ENCODE measurements around the gene TTC39A. TPM values are rescaled to one million over a fixed set of nuclear protein-coding genes. Genes with fewer than 3 reads are reported as not detected.
A peak's percentile ranks its signal among the peaks of the same experiment; 100 is the strongest.

TTC39A gene
- total and polyA plus RNA-seq, 2 of the 13 experiments (the other 11 are each of a cell fraction or from before 2014, with no cell fraction given), result 0.33 to 1.5 TPM

DNA sequence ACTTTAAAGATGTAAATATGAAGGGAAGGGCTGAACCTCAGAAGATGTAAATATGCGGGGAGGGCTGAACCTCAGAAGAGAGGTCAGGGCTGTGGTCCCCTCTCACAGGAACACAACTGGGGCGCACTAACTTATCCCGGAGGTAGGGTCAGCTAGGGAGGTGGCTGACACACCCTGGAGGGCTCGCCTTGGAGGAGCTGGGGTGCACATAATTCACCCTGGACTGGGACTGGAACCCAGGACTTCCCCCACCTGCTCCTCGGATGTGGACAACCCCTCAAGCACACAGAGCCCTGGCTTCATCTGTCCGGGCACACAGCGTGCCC, 13.9 kb upstream of the TTC39A start:
- DNase-seq (ENCODE audit: low spot score), result no peak
- Histone ChIP-seq H3K27ac (ENCODE audit: extremely low read length, insufficient read depth, low read length) (no peak overlapping the region), H4K20me1 (ENCODE audit: insufficient read depth, low read length) (no peaks in the 10 kb centered on the region), H3K4me1 (ENCODE audit: insufficient read depth, low read length) (peaks cover 13% of the 10 kb centered on the region), H3K79me2 (ENCODE audit: insufficient read depth, low read length) (no peaks in the 10 kb centered on the region), H3K4me3 (replicated peaks in 1 of 3; ENCODE audit: insufficient read depth in 1 of 3, low read depth in 2 of 3, low read length in 3 of 3) (peak overlapping the region in 1 of 3 experiments; percentile 77; a peak in 2 of 6 replicates), H3K9ac (ENCODE audit: insufficient read depth, low read depth, low read length) (no peak overlapping the region), H3K36me3 (replicated peaks in 1 of 2; ENCODE audit: control insufficient read depth in 1 of 2, insufficient read depth in 2 of 2, low read length in 2 of 2) (no peaks in the 10 kb centered on the region), H3K4me2 (ENCODE audit: low read depth, low read length) (peak overlapping the region; percentile 88), H2AFZ (ENCODE audit: low read length) (no peak overlapping the region), H3K9me3 (ENCODE audit: low read length) (no peaks in the 10 kb centered on the region), H3K27me3 (ENCODE audit: control insufficient read depth in 1 of 2, insufficient read depth in 2 of 2, low read length in 2 of 2) (peaks cover 5 to 34% of the 10 kb centered on the region in 2 experiments; a peak in 4 of 5 replicates)
- WGBS (ENCODE audit: low lambda C conversion rate), result 95% methylated on average over 4 of the region's 7 CpGs
- no TSS peak for BruUV-seq (replicated peaks)
- ATAC-seq, result no peak
- in situ Hi-C loops (cut with HindIII; ENCODE audit: extremely low pct_ligation_motif_present, low pct_unique_long_range_greater_than_20kb), result no loop called here
- FAIRE-seq, result no peak
- ChIA-PET CTCF (ENCODE audit: low intra/inter-chr PET ratio, low total read pairs) (no interaction called here), POLR2A (no interaction called here)
- TF ChIP-seq SIN3B (IDR thresholded peaks at IDR 0.05; ENCODE audit: low read length) (no peak), ZNF792 (CRISPR knock-in tag; IDR thresholded peaks at IDR 0.05) (no peak)
- TF ChIP-seq, protein P1, sequence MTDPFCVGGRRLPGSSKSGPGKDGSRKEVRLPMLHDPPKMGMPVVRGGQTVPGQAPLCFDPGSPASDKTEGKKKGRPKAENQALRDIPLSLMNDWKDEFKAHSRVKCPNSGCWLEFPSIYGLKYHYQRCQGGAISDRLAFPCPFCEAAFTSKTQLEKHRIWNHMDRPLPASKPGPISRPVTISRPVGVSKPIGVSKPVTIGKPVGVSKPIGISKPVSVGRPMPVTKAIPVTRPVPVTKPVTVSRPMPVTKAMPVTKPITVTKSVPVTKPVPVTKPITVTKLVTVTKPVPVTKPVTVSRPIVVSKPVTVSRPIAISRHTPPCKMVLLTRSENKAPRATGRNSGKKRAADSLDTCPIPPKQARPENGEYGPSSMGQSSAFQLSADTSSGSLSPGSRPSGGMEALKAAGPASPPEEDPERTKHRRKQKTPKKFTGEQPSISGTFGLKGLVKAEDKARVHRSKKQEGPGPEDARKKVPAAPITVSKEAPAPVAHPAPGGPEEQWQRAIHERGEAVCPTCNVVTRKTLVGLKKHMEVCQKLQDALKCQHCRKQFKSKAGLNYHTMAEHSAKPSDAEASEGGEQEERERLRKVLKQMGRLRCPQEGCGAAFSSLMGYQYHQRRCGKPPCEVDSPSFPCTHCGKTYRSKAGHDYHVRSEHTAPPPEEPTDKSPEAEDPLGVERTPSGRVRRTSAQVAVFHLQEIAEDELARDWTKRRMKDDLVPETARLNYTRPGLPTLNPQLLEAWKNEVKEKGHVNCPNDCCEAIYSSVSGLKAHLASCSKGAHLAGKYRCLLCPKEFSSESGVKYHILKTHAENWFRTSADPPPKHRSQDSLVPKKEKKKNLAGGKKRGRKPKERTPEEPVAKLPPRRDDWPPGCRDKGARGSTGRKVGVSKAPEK (CRISPR knock-in tag; IDR thresholded peaks at IDR 0.05; ENCODE audit: borderline replicate concordance), result no peak
- TF ChIP-seq, protein P2, sequence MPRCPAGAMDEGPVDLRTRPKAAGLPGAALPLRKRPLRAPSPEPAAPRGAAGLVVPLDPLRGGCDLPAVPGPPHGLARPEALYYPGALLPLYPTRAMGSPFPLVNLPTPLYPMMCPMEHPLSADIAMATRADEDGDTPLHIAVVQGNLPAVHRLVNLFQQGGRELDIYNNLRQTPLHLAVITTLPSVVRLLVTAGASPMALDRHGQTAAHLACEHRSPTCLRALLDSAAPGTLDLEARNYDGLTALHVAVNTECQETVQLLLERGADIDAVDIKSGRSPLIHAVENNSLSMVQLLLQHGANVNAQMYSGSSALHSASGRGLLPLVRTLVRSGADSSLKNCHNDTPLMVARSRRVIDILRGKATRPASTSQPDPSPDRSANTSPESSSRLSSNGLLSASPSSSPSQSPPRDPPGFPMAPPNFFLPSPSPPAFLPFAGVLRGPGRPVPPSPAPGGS (CRISPR knock-in tag; IDR thresholded peaks at IDR 0.05), result peak; percentile 48; the same call in 1 of the 2 replicates
- intact Hi-C loops (cut with micrococcal nuclease; ENCODE audit: unreplicated experiment), result no loop called here

DNA sequence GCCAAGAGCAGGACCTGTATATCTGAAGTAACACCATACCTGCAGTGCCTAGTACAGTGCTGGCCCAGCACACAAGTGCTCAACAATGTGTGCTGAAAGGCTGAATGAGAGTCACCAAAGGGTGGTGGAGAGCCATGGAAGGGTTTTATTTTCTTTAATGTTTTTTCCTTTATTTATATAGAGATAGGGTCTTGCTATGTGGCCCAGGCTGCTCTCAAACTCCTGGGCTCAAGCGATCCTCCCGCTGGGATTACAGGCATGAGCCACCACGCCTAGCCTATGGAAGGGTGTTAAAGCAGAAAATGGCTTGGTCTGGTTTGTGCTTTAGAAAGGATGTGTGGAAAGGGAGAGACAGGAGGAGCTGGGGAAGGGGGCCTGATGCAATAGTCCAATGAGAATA, 13.3 kb upstream of the TTC39A start:
- WGBS (ENCODE audit: low lambda C conversion rate), result 47% methylated on average over 3 of the region's 3 CpGs
- no peaks in the 10 kb centered on the region for H4K20me1 ChIP-seq (ENCODE audit: insufficient read depth, low read length)
- in situ Hi-C loops (cut with HindIII; ENCODE audit: extremely low pct_ligation_motif_present, low pct_unique_long_range_greater_than_20kb) (no loop called here), intact Hi-C loops (cut with micrococcal nuclease; ENCODE audit: unreplicated experiment) (no loop called here)
- ChIA-PET POLR2A (no interaction called here), CTCF (ENCODE audit: low intra/inter-chr PET ratio, low total read pairs) (no interaction called here)
- no peaks in the 10 kb centered on the region for H3K9me3 ChIP-seq (ENCODE audit: low read length)
- peaks cover 5 to 34% of the 10 kb centered on the region in 2 experiments; a peak in 4 of 5 replicates for H3K27me3 ChIP-seq (ENCODE audit: control insufficient read depth in 1 of 2, insufficient read depth in 2 of 2, low read length in 2 of 2)
- H3K4me1 ChIP-seq (ENCODE audit: insufficient read depth, low read length), result peaks cover 13% of the 10 kb centered on the region
- H3K79me2 ChIP-seq (ENCODE audit: insufficient read depth, low read length), result no peaks in the 10 kb centered on the region
- H2AFZ ChIP-seq (ENCODE audit: low read length), result no peak overlapping the region
- H3K4me3 ChIP-seq (replicated peaks in 1 of 3; ENCODE audit: insufficient read depth in 1 of 3, low read depth in 2 of 3, low read length in 3 of 3), result no peak overlapping the region
- FAIRE-seq (no peak), DNase-seq (ENCODE audit: low spot score) (no peak), ATAC-seq (no peak)
- H3K9ac ChIP-seq (ENCODE audit: insufficient read depth, low read depth, low read length), result no peak overlapping the region
- no peak overlapping the region for H3K27ac ChIP-seq (ENCODE audit: extremely low read length, insufficient read depth, low read length)
- no peak overlapping the region for H3K4me2 ChIP-seq (ENCODE audit: low read depth, low read length)
- BruUV-seq (replicated peaks), result no TSS peak
- no peak for TF ChIP-seq NFKB2 (CRISPR knock-in tag; IDR thresholded peaks at IDR 0.05; ENCODE audit: borderline replicate concordance)
- peak; percentile 33; the same call in 1 of the 2 replicates for TF ChIP-seq ZNF121 (CRISPR knock-in tag; IDR thresholded peaks at IDR 0.05)
- TF ChIP-seq TBP (CRISPR knock-in tag; IDR thresholded peaks at IDR 0.05), result no peak
- no peak for TF ChIP-seq MAF1 (CRISPR knock-in tag; IDR thresholded peaks at IDR 0.05; ENCODE audit: borderline replicate concordance)
- no peaks in the 10 kb centered on the region for H3K36me3 ChIP-seq (replicated peaks in 1 of 2; ENCODE audit: control insufficient read depth in 1 of 2, insufficient read depth in 2 of 2, low read length in 2 of 2)
